Hematopoietic multipotent progenitor cell treated with erythropoietin and hydrocortisone succinate and interleukin-3 and kit ligand, for 17 days (in vitro differentiated cells): ENCODE data around the gene IFNL3.
A peak's percentile ranks its signal among the peaks of the same experiment; 100 is the strongest.
"Not testable (repeated sequence)": the region's sequence is repeated elsewhere in the genome, so short reads cannot be mapped to it uniquely, and the experiment has no call there.

Experiments used
- DNase-seq: peaks from one replicate; pipeline ENCODE4 v3.0.0-alpha.2; 2015; ENCODE audit warnings: low spot score

IFNL3 gene

DNA sequence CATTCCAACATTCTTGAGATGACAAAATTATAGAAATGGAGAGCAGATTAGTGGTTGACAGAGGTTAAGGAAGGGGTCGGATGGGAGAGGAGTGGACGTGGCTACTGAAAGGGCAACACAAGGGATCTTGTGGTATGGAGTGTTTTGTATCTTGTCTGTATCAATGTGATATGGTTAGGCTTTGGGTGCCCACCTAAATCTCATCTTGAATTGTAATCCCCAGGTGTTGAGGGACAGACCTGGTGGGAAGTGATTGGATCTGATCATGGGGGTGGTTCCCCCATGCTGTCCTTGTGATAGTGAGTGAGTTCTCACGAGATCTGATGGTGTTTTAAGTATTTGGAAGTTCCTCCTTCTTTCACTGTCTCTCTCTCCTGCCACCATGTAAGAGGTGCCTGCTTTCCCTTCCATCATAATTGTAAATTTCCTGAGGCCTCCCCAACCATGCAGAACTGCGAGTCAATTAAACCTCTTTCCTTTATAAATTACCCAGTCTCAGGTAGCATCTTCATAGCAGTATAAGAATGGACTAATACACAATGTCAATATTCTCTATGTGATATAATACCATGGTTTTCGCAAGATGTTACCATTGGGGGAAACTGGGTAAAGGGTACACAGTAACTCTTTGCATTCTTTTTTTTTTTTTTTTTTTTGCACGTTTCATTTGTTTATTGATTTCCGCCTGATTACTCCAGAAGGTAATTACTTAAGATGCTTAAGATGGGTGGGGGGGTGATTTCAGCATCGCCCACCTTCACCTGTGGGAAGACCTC, 8.8 kb upstream of the IFNL3 start:
- no peak for DNase-seq

DNA sequence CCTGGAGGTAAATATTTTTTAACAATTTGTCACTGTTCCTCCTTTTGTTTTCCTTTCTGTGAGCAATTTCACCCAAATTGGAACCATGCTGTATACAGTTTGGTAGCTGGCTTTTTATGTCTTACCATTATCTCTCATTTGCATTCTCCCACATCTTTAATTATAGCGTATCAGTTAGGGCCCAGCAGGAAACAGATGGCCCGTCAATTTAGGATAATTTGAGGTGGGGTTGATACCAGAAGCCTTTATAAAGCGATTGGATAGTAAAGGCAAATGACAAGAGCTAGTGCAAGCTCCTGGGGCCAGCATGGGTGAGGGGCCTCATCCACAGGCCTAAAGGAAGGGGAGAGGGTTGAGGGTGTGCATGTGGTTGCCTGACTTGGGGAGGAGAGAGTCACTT, 7.7 kb upstream of the IFNL3 start:
- DNase-seq, result peak; percentile 10

DNA sequence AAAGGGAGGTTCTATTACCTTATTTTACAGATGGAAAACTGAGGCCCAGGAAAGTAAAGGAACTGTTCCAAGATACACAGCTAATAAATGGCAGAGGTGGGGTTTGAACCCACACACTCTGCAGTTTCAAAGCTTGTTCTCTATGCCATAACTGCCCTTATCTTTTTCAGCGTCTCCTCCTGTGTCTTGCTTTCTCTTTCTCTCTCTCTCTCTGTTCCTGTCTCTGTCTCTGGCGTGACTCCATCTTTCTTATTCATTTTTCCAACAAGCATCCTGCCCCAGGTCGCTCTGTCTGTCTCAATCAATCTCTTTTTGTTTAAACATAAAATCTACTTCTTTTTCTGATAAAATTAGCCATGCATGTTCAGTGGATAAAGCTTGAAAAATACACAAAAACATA, 7.0 kb upstream of the IFNL3 start:
- DNase-seq, result peak; percentile 7

DNA sequence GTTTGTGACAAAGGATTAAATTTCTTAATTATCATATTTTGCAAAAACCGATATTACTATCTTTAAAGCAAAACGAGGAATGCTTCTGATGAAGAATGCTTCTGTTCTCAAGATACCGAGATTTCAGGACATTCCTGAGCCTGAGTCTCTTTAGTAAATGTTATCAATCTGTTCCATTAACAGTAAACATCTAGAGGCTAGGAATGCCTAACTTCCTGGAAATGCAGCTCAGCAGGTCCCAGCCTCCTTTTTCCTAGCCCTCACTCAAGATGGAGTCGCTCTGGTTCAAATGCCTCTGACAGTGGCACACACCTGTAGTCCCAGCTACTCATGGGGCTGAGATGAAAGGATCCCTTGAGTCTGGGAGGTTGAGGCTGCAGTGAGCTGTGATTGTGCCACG, 6.3 kb upstream of the IFNL3 start:
- no peak for DNase-seq

DNA sequence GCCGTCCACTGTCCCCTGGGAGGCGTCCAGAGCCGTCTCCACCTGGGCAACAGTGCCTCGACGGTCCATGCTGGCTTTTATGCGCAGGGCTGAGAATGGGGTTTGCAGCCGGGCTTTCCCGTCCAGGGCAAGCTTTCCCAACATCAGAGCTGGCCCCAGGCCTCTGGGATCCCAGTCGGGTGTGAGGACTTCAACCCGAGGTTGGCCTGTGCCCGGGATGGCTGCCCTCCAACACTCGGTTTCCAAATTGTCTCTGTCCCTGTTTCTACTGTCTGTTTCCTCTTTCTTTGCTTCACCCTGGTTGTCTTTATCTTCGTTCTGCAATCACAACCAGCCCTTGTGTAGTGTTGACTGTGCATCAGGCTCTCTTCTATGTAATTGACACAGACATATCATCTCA, 4.0 kb upstream of the IFNL3 start, which contains the start of gene IFNL4:
Gene IFNL4 (minus strand): TSS at position 51 of the 400 bp plus-strand sequence.
- no peak for DNase-seq

DNA sequence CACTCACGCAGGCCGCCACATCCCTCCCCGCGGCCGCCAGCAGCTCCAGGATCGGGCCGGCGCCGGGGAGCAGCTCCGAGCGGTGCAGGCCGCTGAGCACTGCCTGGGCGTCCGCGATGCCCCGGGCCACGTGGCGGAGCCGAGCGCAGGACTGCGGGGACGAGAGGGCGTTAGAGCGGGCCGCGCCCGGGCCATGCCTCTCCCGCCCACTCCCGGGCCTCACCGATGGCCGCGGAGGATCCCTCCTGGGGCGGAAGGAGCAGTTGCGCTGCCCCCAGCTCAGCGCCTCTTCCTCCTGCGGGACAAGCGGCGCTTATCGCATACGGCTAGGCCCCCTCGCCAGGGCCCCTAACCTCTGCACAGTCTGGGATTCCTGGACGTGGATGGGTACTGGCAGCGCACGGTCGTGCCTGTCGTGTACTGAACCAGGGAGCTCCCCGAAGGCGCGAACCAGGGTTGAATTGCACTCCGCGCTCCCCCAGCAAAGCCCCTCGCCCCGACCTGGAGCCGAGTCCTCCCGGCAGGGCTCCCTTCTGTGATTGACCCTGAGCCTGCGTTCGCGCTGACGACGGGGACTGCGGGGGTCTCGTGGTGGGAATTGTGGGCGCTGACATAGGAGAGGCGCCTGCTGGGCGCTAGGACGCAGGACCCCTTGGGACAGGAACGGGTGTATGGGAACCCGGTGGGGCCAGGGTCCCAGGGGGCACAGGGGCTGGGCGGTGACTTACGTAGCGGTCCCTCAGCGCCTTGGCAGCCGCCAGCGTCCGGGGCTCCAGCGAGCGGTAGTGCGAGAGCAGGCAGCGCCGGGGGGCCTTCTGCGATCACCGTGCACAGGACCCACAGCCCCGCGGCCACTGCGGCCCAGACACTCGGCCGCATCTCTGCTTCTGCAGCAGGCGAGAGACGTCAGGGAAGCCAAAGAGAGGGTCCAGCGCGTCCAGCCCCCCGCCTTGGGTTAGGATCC, 3.2 kb upstream of the IFNL3 start:
- DNase-seq, result no peak

DNA sequence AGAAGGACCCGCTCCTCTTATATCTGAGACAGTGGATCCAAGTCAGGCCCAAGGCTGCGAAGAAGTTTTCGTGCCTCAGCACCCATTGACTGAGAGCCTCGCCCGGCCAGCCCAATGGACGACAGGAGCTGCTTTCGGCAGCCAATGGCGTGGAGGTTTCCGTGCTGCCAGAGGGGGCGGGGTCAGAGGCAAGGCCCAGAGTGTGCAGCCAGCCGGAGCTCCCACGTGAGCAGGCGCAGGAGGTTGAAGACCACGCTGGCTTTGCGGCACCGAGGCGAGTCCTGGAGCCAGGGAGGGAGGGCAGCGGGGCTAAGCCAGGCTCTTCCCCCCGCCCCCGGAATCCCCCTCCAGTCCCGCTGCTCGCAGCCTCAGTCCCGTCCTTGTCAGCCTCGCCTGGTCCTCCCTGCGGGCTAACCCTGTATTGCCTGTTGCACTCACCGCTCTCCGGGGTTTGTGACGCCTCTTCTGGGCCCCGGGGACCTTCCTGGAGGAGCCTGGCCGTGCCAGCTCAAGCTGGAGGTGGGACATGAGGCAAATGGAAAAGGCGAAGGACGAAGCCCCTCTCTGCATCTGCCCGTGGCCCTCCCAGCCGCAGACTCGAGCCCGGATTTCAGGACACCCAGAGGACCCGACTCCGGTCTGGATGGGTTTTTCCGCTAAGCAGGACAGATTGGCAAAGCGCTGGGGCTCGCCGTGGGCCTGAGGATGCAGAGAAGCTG, 2.3 kb upstream of the IFNL3 start:
- no peak for DNase-seq

DNA sequence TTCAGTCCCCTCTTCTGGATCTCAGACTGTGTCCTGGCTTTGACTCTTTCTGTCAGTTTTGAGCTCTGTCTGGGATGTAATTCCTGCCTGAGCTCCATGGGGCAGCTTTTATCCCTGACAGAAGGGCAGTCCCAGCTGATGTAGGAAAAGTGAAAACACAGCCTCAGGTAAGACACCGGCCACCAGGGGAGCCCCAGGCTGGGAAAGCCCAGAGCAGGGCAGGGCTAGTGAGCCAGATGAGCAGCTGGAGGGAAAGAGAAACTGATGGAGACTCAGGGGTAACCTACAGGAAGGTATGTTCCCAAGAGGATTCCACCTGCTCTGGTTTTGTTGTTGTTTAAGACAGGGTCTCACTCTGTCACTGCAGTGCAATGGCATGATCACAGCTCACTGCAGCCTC, 360 bp upstream of the IFNL3 start:
- not testable (repeated sequence) for DNase-seq

DNA sequence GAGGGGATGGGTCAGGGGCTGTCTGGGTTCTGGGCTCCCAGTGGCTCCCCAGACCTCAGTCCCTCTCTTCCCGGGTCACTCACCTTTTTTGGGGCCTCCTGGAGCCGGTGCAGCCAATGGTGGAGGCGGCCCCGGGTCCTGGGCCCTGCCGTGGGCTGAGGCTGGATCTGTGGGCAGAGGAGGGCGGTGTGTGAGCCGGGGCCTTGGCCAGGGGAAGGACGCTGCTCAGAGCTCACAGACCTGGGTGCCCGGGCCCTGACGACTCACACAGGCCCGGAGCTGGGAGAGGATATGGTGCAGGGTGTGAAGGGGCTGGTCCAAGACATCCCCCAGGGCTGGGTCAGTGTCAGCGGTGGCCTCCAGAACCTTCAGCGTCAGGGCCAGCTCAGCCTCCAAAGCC, 1.1 kb downstream of the IFNL3 start:
- not testable (repeated sequence) for DNase-seq

DNA sequence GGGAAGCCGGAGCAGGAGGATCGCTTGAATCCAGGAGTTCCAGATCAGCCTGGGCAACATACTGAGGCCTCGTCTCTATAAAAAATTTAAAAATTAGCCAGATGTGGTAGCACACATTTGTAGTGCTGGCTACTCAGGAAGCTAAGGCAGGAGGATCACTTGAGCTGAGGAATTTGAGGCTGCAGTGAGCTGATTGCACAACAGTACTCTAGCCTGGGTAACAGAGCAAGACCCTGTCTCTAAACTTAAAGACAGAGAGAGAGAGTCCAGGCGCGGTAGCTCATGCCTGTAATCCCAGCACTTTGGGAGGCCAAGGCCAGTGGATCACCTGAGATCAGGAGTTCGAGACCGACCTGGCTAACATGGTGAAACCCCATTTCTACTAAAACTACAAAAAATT, 4.4 kb downstream of the IFNL3 start:
- DNase-seq, result no peak

DNA sequence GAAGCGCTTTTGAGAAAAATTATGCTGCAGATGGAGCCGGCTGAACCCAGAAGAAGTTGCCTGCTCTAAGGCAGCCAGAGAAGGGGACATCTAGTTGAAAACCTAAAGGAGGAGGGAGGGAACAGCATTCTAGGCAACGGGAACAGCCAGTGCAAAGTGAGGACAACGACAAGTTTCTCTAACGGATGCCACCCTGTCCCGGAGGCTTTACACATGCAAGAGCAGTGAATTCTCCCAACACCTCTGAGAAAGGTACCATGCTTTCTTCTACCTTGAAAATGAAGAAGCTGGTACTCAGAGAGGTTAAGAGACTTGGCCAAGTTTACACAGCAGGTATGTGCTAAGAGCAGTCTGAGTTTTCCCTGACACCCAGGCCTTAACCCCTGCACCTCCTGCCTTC, 5.9 kb downstream of the IFNL3 start:
- no peak for DNase-seq

DNA sequence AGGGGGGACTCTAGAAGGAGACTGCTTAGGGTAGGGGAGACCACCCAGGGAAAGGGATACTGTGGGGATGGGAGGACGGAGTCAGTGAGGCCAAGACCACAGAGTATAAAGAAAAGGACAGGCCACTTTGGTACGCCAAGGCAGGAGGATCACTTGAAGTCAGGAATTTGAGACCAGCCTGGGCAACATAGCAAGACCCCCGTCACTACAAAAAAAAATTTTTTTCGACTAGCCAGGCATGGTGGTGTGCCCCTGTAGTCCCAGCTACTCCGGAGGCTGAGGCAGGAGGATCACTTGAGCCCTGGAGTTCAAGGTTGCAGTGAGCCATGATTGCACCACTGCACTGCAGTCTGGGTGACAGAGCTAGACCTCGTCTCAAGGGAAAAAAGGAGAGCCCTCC, 6.6 kb downstream of the IFNL3 start:
- DNase-seq, result no peak

DNA sequence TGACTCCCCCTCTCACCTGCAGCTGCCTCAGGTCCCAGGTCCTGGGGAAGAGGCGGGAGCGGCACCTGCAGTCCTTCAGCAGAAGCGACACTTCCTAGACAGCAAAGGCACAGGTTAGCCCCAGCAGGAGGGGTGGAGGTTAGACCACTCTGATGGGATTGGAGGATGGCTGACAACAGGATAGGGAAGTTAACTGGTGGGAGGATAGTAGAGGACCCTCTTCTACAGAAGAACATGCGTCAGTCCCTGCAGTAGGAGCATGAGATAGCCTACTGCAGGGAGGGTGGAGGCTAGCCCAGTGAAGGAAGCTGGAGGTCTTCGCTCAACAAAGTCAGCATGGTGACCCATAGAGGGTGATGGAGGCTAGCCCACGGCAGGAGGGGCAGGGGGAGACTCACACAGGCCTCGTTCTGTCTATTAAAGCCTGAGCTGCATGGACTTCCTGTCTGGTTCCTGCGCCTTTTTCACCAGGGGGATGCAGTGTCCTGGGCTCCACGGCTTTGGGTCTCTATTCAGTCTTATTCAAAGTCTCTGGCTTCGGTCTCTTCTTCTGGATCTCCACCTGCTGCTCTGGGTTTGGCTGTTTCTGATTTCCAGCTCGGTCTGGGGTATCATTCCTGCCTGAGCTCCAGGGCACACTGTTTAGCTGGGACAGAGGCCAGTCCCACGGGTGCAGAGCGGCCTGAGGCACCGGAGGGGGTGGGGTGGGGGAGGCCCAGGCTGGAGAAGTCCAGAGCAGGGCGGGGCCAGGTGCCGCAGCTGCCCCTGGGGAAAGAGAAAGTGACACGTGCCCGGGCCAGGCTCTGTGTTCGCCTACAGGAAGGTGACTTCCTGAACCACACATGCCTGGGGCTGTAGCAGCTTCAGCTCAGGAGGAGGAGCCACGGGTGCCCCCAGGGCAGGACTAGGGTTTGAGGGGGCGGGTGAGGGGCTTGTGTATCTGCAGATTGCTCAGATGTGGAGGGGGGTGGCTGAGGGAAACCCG, 7.3 kb downstream of the IFNL3 start:
- DNase-seq, result no peak

DNA sequence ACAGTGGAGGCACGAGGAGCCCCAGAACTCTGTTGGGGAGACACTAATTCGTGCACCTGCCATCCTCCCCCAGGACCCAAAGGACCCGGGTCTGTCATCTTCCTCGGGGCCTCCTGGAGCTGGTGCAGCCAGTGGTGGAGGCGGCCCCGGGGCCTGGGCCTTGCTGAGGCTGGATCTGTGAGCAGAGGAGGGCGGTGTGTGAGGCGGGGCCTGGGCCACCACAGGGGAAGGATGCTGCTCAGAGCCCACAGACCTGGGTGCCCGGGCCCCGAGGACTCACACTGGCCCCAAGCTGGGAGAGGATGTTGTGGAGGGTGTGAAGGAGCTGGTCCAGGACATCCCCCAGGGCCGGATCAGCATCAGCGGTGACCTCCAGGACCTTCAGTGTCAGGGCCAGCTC, 8.3 kb downstream of the IFNL3 start:
- no peak for DNase-seq

DNA sequence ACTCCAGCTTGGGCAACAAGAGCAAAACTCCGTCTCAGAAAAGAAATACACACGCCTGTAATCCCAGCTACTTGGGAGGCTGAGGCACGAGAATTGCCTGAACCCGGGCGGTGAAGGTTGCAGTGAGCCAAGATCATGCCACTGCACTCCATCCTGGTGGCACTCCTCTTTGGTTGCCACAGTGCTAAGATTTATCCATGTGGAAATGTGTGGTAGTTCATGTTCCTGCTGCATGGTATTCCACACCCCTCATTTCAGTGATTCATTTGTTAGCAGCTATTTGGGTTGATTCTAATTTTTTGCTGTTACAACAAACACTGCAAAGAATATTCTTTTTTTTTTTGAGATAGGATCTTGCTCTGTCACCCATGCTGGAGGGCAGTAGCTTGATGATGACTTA, 12.1 kb downstream of the IFNL3 start:
- DNase-seq, result no peak

DNA sequence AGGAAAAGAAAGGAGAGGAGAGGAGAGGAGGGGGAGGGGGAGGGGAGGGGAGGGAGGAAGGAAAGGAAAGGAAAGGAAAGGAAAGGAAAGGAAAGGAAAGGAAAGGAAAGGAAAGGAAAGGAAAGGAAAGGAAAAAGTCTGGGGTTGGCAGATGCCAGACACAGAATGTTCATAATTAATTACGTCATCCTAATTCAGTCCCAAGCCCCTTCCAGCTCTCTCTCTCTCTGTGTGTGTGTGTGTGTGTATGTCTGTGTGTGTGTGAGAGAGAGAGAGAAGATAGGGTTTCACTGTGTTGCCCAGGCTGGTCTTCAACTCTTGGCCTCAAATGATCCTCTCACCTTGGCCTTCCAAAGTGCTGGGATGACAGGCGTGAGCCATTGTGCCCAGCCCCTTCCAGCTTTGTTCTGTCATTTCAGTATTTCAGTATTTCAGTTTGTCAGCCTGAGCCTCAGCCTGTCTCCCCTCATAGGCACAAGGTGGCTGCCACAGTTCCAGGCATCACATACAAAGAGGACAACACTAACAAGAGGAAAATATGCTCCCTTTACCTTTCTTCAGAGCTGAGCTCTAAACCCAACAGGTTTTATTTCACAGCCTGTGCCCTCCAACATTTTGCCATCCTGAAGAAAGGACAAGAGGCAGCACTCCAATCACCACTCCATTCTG, 14.6 kb downstream of the IFNL3 start:
- DNase-seq, result no peak

DNA sequence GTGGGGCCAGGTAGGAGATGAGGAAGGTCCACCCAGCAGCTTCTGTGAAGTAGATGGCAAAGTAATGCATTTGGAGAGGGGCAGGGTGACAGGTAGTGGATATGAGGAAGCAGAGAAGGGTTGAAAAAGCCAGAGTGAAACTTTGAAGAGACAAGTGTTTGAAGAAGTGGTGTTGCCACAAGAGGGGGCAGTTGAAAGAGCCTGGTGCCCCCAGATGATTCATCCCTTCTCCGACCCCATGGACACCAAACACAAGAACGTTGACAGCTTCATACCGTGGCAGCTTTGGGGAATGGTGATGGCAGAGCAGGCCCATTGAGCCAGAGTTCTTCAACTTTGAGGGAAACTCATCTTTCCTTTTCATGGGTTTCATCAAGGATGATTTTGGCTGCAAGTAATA, 19.9 kb downstream of the IFNL3 start:
- no peak for DNase-seq

DNA sequence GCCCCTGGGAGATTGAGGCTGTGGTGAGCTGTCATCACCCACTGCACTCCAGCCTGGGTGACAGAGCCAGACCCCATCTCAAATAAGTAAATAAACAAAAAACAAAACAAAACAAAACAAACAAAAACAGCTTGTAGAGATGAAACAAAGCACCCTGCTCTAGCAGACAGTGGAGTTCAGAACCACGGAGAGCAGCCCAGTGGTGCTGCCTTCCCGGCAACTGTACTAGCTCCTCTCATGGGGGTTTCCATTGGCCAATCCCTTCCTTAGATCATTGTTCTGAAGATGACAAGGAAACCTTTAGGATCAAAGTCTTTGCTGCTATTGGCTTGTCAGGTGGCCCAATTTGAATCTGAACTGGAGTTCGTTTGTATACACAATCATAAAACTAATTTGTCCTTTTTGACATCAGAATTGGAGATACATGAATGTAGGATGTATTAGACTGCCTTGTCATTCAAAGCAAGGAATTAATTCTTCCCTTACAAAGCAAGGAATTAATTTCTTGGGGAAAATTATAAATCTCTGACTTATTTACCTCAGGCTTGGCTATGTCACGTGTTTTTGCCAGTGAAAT, 21.0 kb downstream of the IFNL3 start:
- no peak for DNase-seq

DNA sequence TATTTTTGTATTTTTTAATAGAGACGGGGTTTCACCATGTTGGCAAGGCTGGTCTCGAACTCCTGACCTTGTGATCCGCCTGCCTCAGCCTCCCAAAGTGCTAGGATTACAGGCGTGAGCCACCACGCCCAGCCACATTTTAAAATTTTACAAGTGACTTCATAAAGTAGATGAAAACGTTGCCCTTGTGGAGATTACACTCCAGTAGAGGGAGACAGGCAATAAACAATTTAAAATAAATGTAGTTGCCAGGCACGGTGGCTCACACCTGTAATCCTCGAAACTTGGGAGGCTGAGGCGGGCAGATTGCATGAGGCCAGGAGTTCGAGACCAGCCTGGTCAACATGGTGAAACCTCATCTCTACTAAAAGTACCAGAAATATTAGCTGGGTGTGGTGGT, 25.7 kb downstream of the IFNL3 start:
- not testable (repeated sequence) for DNase-seq
